Activated CD4-positive, alpha-beta T cell treated with anti-CD3 and anti-CD28 coated beads for 1 hour (primary cell): ENCODE results near the gene SERPINE1.
"Not testable (repeated sequence)": the region's sequence is repeated elsewhere in the genome, so short reads cannot be mapped to it uniquely, and the experiment has no call there.

ENCODE experiments used
- DNase-seq: peaks from one replicate; pipeline ENCODE4 v3.0.0-alpha.2; 2020

SERPINE1 gene

GRCh38 chr7:101126651-101127459 lies at the start of gene SERPINE1:
TSS of gene SERPINE1 (plus strand) at chr7:101127104. CDS start at chr7:101128394, 1,290 bp downstream.
- DNase-seq, result peak; percentile 29

GRCh38 chr7:101077303-101078086 lies 49.4 kb upstream of the SERPINE1 start:
- peak; percentile 74 for DNase-seq

- DNase-seq, result no peak
Observed at GRCh38 chr7:101081432-101081831, 45.5 kb upstream of the SERPINE1 start.

GRCh38 chr7:101084865-101085161 lies 42.1 kb upstream of the SERPINE1 start:
- DNase-seq, result no peak

GRCh38 chr7:101085162-101085964 lies 41.5 kb upstream of the SERPINE1 start, which contains the start of gene TRIM56:
TSS of gene TRIM56 (plus strand) at chr7:101085481. CDS start at chr7:101087313, 1,832 bp downstream.
- peak; percentile 68 for DNase-seq

GRCh38 chr7:101087334-101088068 lies 39.4 kb upstream of the SERPINE1 start:
- DNase-seq, result no peak

GRCh38 chr7:101088069-101088425 lies 38.9 kb upstream of the SERPINE1 start:
- DNase-seq, result no peak

- DNase-seq, result no peak
Observed at GRCh38 chr7:101088858-101089529, 37.9 kb upstream of the SERPINE1 start.

- no peak for DNase-seq
Observed at GRCh38 chr7:101089876-101090275, 37.0 kb upstream of the SERPINE1 start.

- DNase-seq, result not testable (repeated sequence)
Observed at GRCh38 chr7:101092266-101092905, 34.5 kb upstream of the SERPINE1 start.

GRCh38 chr7:101093906-101094305 lies 33.0 kb upstream of the SERPINE1 start:
- no peak for DNase-seq

- DNase-seq, result no peak
Observed at GRCh38 chr7:101094376-101094775, 32.5 kb upstream of the SERPINE1 start.

GRCh38 chr7:101094791-101095375 lies 32.0 kb upstream of the SERPINE1 start:
- DNase-seq, result no peak

- DNase-seq, result no peak
Observed at GRCh38 chr7:101096331-101096956, 30.5 kb upstream of the SERPINE1 start.

GRCh38 chr7:101096957-101097347 lies 30.0 kb upstream of the SERPINE1 start:
- DNase-seq, result no peak

GRCh38 chr7:101097561-101097960 lies 29.3 kb upstream of the SERPINE1 start:
- DNase-seq, result no peak

- DNase-seq, result peak; percentile 37
Observed at GRCh38 chr7:101099969-101100781, 26.7 kb upstream of the SERPINE1 start.

GRCh38 chr7:101100858-101101847 lies 25.8 kb upstream of the SERPINE1 start:
- no peak for DNase-seq
